Hindlimb muscle (tissue), 1 donor: ENCODE data around the gene MINDY2. TPM values are rescaled to one million over a fixed set of nuclear protein-coding genes. Genes with fewer than 3 reads are reported as not detected.

ENCODE experiments used
- DNase-seq: peaks from one replicate; pipeline ENCODE4 v3.0.0-alpha.2; 2013
- polyA plus RNA-seq: library from polyadenylated mRNA; unstranded; fragments of 120-200 nt; gene quantifications from one replicate; pipeline ENCODE4 v1.2.1, GENCODE V29; 2013; ENCODE audit not compliant: insufficient read length

Gene MINDY2
- polyA plus RNA-seq, 1 donor: 7.7 TPM

- DNase-seq: no peak
These were observed 118.3 kb downstream of the MINDY2 start for GRCh38 chr15:58889363-58889762.

GRCh38 chr15:58898150-58898680, 127.1 kb downstream of the MINDY2 start:
- no peak for DNase-seq

- no peak for DNase-seq
These were observed 129.5 kb downstream of the MINDY2 start for GRCh38 chr15:58900631-58901030.

- no peak for DNase-seq
These were observed 137.6 kb downstream of the MINDY2 start for GRCh38 chr15:58908550-58909309.

- no peak for DNase-seq
These were observed 138.5 kb downstream of the MINDY2 start for GRCh38 chr15:58909616-58910015.

- no peak for DNase-seq
These were observed 139.4 kb downstream of the MINDY2 start for GRCh38 chr15:58910456-58910855.

Other genes starting within 250 kb of the MINDY2 start
- gene ADAM10, start 21.6 kb upstream of the MINDY2 start, polyA plus RNA-seq: 74.5 TPM
- gene SLTM, start 162.4 kb downstream of the MINDY2 start, polyA plus RNA-seq: 62.9 TPM
- gene RNF111, start 216.4 kb downstream of the MINDY2 start, polyA plus RNA-seq: 28.8 TPM